ENCODE measurements around the gene SIGLEC10.

Gene SIGLEC10

GRCh38 chr19:51394050-51394836 lies 23.2 kb downstream of the SIGLEC10 start:
- peak; percentile 84 for DNase-seq

- DNase-seq, result no peak
These were observed 24.7 kb downstream of the SIGLEC10 start for GRCh38 chr19:51392701-51393100.

GRCh38 chr19:51391073-51391611 lies 26.3 kb downstream of the SIGLEC10 start:
- DNase-seq, result no peak

GRCh38 chr19:51389143-51389542 lies 28.3 kb downstream of the SIGLEC10 start:
- DNase-seq, result no peak

- no peak for DNase-seq
These were observed 29.5 kb downstream of the SIGLEC10 start, which contains the start of gene LIM2 for GRCh38 chr19:51387924-51388389. LIM2 (minus strand) TSS chr19:51387974; CDS start chr19:51387443, 531 bp downstream.

- DNase-seq, result no peak
These were observed 30.4 kb downstream of the SIGLEC10 start for GRCh38 chr19:51386882-51387520.

- no peak for DNase-seq
These were observed 35.4 kb downstream of the SIGLEC10 start for GRCh38 chr19:51382004-51382403.

- DNase-seq, result no peak
These were observed 37.1 kb downstream of the SIGLEC10 start for GRCh38 chr19:51380379-51380778.

GRCh38 chr19:51377422-51377821 lies 40.0 kb downstream of the SIGLEC10 start:
- no peak for DNase-seq

- DNase-seq, result no peak
These were observed 41.8 kb downstream of the SIGLEC10 start for GRCh38 chr19:51375504-51376221.

GRCh38 chr19:51372649-51373504 lies 44.6 kb downstream of the SIGLEC10 start, which contains the start of gene NKG7:
NKG7 (minus strand) TSS chr19:51372654; CDS start chr19:51372535, 119 bp downstream.
- peak; percentile 79 for DNase-seq

GRCh38 chr19:51372021-51372648 lies 45.3 kb downstream of the SIGLEC10 start:
- no peak for DNase-seq

- DNase-seq, result no peak
These were observed 46.2 kb downstream of the SIGLEC10 start for GRCh38 chr19:51371186-51371690.

GRCh38 chr19:51370230-51370629 lies 47.2 kb downstream of the SIGLEC10 start:
- DNase-seq, result no peak

GRCh38 chr19:51368366-51369282 lies 48.8 kb downstream of the SIGLEC10 start, which contains the start of gene CLDND2:
CLDND2 (minus strand) TSS chr19:51369003; CDS start chr19:51368577, 426 bp downstream.
- peak; percentile 48 for DNase-seq

- peak; percentile 97 for DNase-seq
These were observed 49.7 kb downstream of the SIGLEC10 start for GRCh38 chr19:51367565-51368365.

GRCh38 chr19:51367255-51367564 lies 50.2 kb downstream of the SIGLEC10 start:
- DNase-seq, result no peak

GRCh38 chr19:51366389-51367254 lies 50.8 kb downstream of the SIGLEC10 start:
- DNase-seq, result peak; percentile 91

All from activated CD8-positive, alpha-beta memory T cell treated with anti-CD3 and anti-CD28 coated beads, Interleukin-2, amount 50 U/mL, for 4 hours (primary cell).